Fibroblast of villous mesenchyme (primary cell): ENCODE results near the gene ADAMTS3. TPM values are rescaled to one million over a fixed set of nuclear protein-coding genes. Genes with fewer than 3 reads are reported as not detected.

Experiments
- DNase-seq: peaks from one replicate; pipeline ENCODE4 v3.0.0-alpha.2; 2010; ENCODE audit warnings: low read depth
- H3K4me3 ChIP-seq: 2 replicates; pipeline ENCODE4 v1.5.1; 2011; ENCODE audit warnings: low read depth, mild to moderate bottlenecking, low read length
- total RNA-seq: library from RNA; depleted of rRNA; stranded (reverse); fragments of >200 nt; gene quantifications from 2 replicates; pipeline ENCODE4 v1.2.3, GENCODE V29; 2012
- TF ChIP-seq, protein P1 (sequence below): IDR thresholded peaks from 2 replicates; pipeline ENCODE4 v1.5.1; 2012; ENCODE audit warnings: low read depth, mild to moderate bottlenecking, low read length; ENCODE audit not compliant: insufficient read depth

The ADAMTS3 gene
- total RNA-seq, 1 donor = 3.0 TPM

DNA sequence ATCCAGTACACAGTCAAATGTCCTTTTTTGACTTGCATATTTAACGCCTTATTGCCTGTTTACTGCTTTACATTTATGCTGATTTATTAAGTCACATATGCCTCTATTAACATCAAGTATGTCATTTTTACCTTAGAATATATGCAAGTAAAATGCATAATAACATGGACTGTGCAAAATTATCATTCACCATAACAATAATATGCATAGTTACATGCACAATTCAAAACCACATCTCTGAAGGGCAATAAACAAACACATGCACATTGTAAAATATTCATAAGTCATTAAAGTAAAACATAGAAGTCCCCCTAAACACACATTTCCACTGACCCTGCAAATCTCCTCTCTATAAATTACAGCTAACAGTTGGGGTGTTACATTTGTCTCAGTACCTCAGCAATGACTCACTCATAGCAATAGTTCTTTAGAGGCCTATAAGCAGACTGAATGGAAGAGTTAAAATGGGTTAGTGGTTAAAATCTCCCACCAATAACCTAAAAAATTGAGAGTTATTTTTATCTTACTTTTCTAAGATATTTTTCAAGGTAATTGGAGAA is 61.1 kb downstream of the ADAMTS3 start:
- H3K4me3 ChIP-seq = no peak overlapping the region
- no peak for DNase-seq
- TF ChIP-seq, protein P1, sequence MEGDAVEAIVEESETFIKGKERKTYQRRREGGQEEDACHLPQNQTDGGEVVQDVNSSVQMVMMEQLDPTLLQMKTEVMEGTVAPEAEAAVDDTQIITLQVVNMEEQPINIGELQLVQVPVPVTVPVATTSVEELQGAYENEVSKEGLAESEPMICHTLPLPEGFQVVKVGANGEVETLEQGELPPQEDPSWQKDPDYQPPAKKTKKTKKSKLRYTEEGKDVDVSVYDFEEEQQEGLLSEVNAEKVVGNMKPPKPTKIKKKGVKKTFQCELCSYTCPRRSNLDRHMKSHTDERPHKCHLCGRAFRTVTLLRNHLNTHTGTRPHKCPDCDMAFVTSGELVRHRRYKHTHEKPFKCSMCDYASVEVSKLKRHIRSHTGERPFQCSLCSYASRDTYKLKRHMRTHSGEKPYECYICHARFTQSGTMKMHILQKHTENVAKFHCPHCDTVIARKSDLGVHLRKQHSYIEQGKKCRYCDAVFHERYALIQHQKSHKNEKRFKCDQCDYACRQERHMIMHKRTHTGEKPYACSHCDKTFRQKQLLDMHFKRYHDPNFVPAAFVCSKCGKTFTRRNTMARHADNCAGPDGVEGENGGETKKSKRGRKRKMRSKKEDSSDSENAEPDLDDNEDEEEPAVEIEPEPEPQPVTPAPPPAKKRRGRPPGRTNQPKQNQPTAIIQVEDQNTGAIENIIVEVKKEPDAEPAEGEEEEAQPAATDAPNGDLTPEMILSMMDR = no peak

- H3K4me3 ChIP-seq = no peak overlapping the region
- DNase-seq = no peak
- TF ChIP-seq, protein P1 = no peak
Measured at GRCh38 chr4:72507167-72507566, 61.9 kb downstream of the ADAMTS3 start.

DNA sequence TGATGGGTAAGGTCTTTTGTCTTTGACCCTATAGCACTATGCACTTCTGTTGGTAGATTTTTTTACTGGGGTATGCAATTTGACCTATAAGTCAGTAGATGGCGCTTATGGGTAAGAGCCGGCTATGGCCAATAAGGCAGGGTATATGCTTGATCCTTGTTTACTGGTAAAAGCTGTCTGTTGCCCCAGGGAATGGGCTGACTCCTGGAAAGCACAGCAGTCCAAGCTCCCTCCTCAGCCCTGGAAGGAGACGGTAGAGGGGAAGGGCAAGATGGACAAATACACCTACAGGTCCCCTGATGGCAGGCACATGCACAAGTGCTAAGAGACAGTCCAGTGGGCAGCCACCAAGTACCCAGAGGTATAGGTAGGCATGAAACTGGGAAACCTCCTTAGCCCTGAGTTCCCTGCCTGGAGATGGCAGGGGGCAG is 63.7 kb downstream of the ADAMTS3 start:
- TF ChIP-seq, protein P1 = peak; percentile 83
- peak; percentile 61 for DNase-seq
- H3K4me3 ChIP-seq = no peak overlapping the region

- no peak for DNase-seq
- no peak overlapping the region for H3K4me3 ChIP-seq
- TF ChIP-seq, protein P1 = no peak
Measured at GRCh38 chr4:72500214-72500613, 68.8 kb downstream of the ADAMTS3 start.

- DNase-seq = no peak
- TF ChIP-seq, protein P1 = no peak
- H3K4me3 ChIP-seq = no peak overlapping the region
Measured at GRCh38 chr4:72496119-72496518, 72.9 kb downstream of the ADAMTS3 start.

DNA sequence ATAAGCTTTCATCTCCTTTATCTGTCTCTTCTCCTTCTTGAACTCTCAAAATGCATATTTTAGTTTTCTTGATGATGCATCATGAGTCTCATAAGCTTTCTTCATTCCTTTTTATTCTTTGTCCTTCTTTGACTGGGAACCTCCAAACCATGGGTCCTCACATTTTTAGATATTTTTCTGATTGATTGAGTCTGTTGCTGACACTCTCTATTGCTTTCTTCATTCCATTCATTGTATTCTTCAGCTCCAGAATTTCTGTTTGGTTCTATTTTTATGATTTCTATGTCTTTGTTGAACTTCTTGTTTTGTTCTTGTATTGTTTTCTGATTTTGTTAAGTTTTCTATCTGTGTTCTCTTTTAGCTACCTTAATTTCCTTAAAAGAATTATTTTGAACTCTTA is 74.9 kb downstream of the ADAMTS3 start:
- TF ChIP-seq, protein P1 = no peak
- no peak overlapping the region for H3K4me3 ChIP-seq
- DNase-seq = no peak

DNA sequence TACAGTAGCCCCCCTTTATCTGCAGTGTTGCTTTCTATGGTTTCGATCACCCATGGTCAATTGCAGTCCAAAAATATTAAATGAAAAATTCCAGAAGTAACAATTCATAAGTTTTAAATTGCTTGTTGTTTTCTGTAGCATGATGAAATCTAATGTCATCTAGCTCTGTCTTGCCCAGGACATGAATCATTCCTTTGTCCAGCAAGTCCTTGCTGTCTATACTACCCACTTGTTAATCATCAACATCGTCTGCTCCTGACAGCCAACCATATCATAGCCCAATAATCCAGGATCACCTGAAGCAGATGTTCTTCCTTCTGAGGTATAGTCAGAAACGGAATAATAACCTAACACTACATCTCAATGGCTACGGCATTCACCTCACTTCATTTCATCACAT is 79.8 kb downstream of the ADAMTS3 start:
- TF ChIP-seq, protein P1 = no peak
- no peak overlapping the region for H3K4me3 ChIP-seq
- peak; percentile 2 for DNase-seq
